ENCODE results near the gene UBE2U. TPM values are rescaled to one million over a fixed set of nuclear protein-coding genes. Genes with fewer than 3 reads are reported as not detected.
A peak's percentile ranks its signal among the peaks of the same experiment; 100 is the strongest.

The UBE2U gene
- total RNA-seq, 1 experiment from 2014 or later, result not detected

DNA sequence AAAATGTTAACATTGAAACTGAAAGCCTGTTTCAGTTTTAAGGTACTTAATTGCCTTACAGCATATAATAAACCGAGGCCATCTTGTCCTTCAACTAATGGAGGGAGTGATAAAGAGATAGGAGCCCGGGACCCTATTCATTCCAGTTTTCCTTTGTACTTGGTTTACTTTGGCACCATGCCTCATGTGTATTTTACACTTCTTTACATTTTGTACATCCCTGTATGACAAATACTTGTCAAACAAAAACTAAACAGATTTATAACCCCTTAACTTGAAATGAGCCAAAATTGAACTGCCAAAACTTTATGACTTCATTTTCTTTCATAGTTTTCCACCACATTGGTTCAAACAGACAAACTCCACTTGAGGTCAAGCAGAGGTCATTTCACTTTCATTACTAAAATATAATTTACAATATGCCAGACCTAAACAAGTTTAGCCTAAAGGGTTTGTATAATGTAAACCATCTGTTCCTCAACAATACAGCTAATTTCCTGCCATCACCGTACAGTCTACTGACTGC is 30.9 kb upstream of the UBE2U start:
- CTCF ChIA-PET, result no interaction called here

More for the DNA sequence above, 30.9 kb upstream of the UBE2U start:
- H3K36me3 ChIP-seq (ENCODE audit: control insufficient read depth in 1 of 2, insufficient read depth in 2 of 2, low read length in 2 of 2), result no peaks in the 10 kb centered on the region
- no peaks in the 10 kb centered on the region for H3K79me2 ChIP-seq (ENCODE audit: insufficient read depth, low read length)
- no peak for DNase-seq (ENCODE audit: low read depth, low spot score)
- TF ChIP-seq, protein P1, sequence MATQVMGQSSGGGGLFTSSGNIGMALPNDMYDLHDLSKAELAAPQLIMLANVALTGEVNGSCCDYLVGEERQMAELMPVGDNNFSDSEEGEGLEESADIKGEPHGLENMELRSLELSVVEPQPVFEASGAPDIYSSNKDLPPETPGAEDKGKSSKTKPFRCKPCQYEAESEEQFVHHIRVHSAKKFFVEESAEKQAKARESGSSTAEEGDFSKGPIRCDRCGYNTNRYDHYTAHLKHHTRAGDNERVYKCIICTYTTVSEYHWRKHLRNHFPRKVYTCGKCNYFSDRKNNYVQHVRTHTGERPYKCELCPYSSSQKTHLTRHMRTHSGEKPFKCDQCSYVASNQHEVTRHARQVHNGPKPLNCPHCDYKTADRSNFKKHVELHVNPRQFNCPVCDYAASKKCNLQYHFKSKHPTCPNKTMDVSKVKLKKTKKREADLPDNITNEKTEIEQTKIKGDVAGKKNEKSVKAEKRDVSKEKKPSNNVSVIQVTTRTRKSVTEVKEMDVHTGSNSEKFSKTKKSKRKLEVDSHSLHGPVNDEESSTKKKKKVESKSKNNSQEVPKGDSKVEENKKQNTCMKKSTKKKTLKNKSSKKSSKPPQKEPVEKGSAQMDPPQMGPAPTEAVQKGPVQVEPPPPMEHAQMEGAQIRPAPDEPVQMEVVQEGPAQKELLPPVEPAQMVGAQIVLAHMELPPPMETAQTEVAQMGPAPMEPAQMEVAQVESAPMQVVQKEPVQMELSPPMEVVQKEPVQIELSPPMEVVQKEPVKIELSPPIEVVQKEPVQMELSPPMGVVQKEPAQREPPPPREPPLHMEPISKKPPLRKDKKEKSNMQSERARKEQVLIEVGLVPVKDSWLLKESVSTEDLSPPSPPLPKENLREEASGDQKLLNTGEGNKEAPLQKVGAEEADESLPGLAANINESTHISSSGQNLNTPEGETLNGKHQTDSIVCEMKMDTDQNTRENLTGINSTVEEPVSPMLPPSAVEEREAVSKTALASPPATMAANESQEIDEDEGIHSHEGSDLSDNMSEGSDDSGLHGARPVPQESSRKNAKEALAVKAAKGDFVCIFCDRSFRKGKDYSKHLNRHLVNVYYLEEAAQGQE (IDR thresholded peaks at IDR 0.05; ENCODE audit: low read depth), result no peak
- TF ChIP-seq ELF1 (IDR thresholded peaks at IDR 0.05; ENCODE audit: borderline replicate concordance, low read depth), result no peak
- TF ChIP-seq CBX3 (IDR thresholded peaks at IDR 0.05; ENCODE audit: low read depth), result no peak
- TF ChIP-seq EZH2phosphoT487 (IDR thresholded peaks at IDR 0.05; ENCODE audit: borderline replicate concordance), result no peak
- TF ChIP-seq, protein P2, sequence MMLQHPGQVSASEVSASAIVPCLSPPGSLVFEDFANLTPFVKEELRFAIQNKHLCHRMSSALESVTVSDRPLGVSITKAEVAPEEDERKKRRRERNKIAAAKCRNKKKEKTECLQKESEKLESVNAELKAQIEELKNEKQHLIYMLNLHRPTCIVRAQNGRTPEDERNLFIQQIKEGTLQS (IDR thresholded peaks at IDR 0.05), result no peak
- TF ChIP-seq ZNF274 (IDR thresholded peaks at IDR 0.05; ENCODE audit: low read depth, low read length), result no peak
- TF ChIP-seq TCF7L2 (IDR thresholded peaks at IDR 0.05; ENCODE audit: borderline replicate concordance, extremely low read depth, insufficient read depth, insufficient read length), result no peak
- TF ChIP-seq CEBPB (IDR thresholded peaks at IDR 0.05; ENCODE audit: low read depth), result no peak
- TF ChIP-seq, protein P3, sequence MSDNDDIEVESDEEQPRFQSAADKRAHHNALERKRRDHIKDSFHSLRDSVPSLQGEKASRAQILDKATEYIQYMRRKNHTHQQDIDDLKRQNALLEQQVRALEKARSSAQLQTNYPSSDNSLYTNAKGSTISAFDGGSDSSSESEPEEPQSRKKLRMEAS (IDR thresholded peaks at IDR 0.05), result no peak
- TF ChIP-seq, protein P4, sequence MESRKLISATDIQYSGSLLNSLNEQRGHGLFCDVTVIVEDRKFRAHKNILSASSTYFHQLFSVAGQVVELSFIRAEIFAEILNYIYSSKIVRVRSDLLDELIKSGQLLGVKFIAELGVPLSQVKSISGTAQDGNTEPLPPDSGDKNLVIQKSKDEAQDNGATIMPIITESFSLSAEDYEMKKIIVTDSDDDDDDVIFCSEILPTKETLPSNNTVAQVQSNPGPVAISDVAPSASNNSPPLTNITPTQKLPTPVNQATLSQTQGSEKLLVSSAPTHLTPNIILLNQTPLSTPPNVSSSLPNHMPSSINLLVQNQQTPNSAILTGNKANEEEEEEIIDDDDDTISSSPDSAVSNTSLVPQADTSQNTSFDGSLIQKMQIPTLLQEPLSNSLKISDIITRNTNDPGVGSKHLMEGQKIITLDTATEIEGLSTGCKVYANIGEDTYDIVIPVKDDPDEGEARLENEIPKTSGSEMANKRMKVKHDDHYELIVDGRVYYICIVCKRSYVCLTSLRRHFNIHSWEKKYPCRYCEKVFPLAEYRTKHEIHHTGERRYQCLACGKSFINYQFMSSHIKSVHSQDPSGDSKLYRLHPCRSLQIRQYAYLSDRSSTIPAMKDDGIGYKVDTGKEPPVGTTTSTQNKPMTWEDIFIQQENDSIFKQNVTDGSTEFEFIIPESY (IDR thresholded peaks at IDR 0.05; ENCODE audit: extremely low read depth, insufficient replicate concordance, low read length), result no peak
- TF ChIP-seq JUND (IDR thresholded peaks at IDR 0.05), result no peak
- TF ChIP-seq SIN3A (IDR thresholded peaks at IDR 0.05; ENCODE audit: low read depth), result no peak
- TF ChIP-seq SP1 (IDR thresholded peaks at IDR 0.05; ENCODE audit: low read depth), result no peak
- TF ChIP-seq EZH2 (IDR thresholded peaks at IDR 0.05), result no peak
- no peaks in the 10 kb centered on the region for H4K20me1 ChIP-seq (ENCODE audit: insufficient read depth)
- ChIA-PET RAD21 (ENCODE audit: low non-redundant PET in 1 of 2, low total read pairs in 2 of 2, uncharacterized antibody in 2 of 2, unreplicated experiment in 2 of 2) (no interaction called here), POLR2A (no interaction called here)
- H3K9me2 ChIP-seq (ENCODE audit: insufficient read depth), result no peaks in the 10 kb centered on the region; the same call in 1 of the 2 replicates
- H3K27ac ChIP-seq (ENCODE audit: low read depth, low read length), result peak overlapping the region; percentile 53; the same call in 1 of the 2 replicates
- BruUV-seq (replicated peaks), result no TSS peak
- intact Hi-C loops (cut with micrococcal nuclease), result no loop called here
- H3K9ac ChIP-seq (ENCODE audit: low read length), result no peak overlapping the region
- H3K4me1 ChIP-seq (ENCODE audit: control insufficient read depth in 1 of 2, insufficient read depth in 2 of 2, low read length in 2 of 2), result peaks cover 4 to 21% of the 10 kb centered on the region in 2 experiments; a peak in 3 of 4 replicates
- H3K9me3 ChIP-seq (ENCODE audit: control insufficient read depth in 1 of 2, insufficient read depth in 1 of 2, low read depth in 1 of 2, low read length in 2 of 2), result no peaks in the 10 kb centered on the region
- H3K4me2 ChIP-seq (ENCODE audit: low read length), result 0 out of 2 replicates have a peak overlapping the region, but pooled peaks have one; percentile 8
- H3K27me3 ChIP-seq (ENCODE audit: insufficient read depth, low read length), result no peaks in the 10 kb centered on the region
- no peak overlapping the region for H2AFZ ChIP-seq (ENCODE audit: low read depth, low read length, poor library complexity, severe bottlenecking)
- ATAC-seq, result no peak
- no peak overlapping the region for H3K4me3 ChIP-seq (replicated peaks in 1 of 2; ENCODE audit: low read depth in 1 of 2, low read length in 2 of 2)
